GM12878 (cell line): Measurements from ENCODE around the gene KRT86. TPM values are rescaled to one million over a fixed set of nuclear protein-coding genes. Genes with fewer than 3 reads are reported as not detected.

Experiments
- BHLHE40 ChIP-seq, 2 experiments: fragments of 450-650 bp in 1 of 2; IDR thresholded peaks; 2 replicates each; pipeline ENCODE4 v1.6.1; 2011 to 2017; ENCODE audit warnings: low read depth in 2 of 2, borderline replicate concordance in 1 of 2, improper control_type of control experiment in 1 of 2, low read length in 1 of 2, mild to moderate bottlenecking in 1 of 2
- CEBPB ChIP-seq, 2 experiments: fragments of 150-350 bp in 1 of 2; IDR thresholded peaks; 2 replicates each; pipeline ENCODE4 v1.6.1; 2012 to 2014; ENCODE audit warnings: low read depth in 2 of 2, low read length in 2 of 2, borderline replicate concordance in 1 of 2, inconsistent platforms in 1 of 2
- HDGF ChIP-seq: fragments of 450-650 bp; IDR thresholded peaks from 2 replicates; pipeline ENCODE4 v1.6.1; 2016; ENCODE audit warnings: antibody characterized with exemption
- MXI1 ChIP-seq: fragments of 150-350 bp; IDR thresholded peaks from 2 replicates; pipeline ENCODE4 v1.6.1; 2011; ENCODE audit warnings: low read depth, mild to moderate bottlenecking, inconsistent platforms, low read length, improper control_type of control experiment
- NRF1 ChIP-seq: conservative IDR thresholded peaks from 2 replicates; pipeline ENCODE4 v1.6.1; 2011; ENCODE audit warnings: mild to moderate bottlenecking, low read depth, low read length, improper control_type of control experiment
- PBX3 ChIP-seq: IDR thresholded peaks from 2 replicates; pipeline ENCODE4 v1.6.1; 2011; ENCODE audit warnings: mild to moderate bottlenecking, low read depth, low read length, moderate library complexity; ENCODE audit not compliant: insufficient replicate concordance
- SMARCA5 ChIP-seq: fragments of 450-650 bp; IDR thresholded peaks from 2 replicates; pipeline ENCODE4 v1.6.1; 2017; ENCODE audit warnings: mild to moderate bottlenecking
- SP1 ChIP-seq: IDR thresholded peaks from one replicate; pipeline ENCODE4 v1.6.1; 2011; ENCODE audit warnings: low read depth, low read length
- USF1 ChIP-seq: IDR thresholded peaks from 2 replicates; pipeline ENCODE4 v1.6.1; 2011; ENCODE audit warnings: borderline replicate concordance, low read depth, mild to moderate bottlenecking, moderate library complexity, mixed read lengths, low read length; ENCODE audit not compliant: insufficient read depth; ENCODE audit errors: extremely low read length
- ZBTB4 ChIP-seq: fragments of 450-650 bp; formaldehyde crosslinking; IDR thresholded peaks from 2 replicates; pipeline ENCODE4 v1.4.0; 2022; ENCODE audit warnings: mild to moderate bottlenecking, moderate library complexity
- ZBTB40 ChIP-seq: fragments of 450-650 bp; IDR thresholded peaks from 2 replicates; pipeline ENCODE4 v1.6.1; 2016; ENCODE audit warnings: mild to moderate bottlenecking, moderate library complexity, borderline replicate concordance
- ZNF24 ChIP-seq: fragments of 450-650 bp; IDR thresholded peaks from 2 replicates; pipeline ENCODE4 v1.6.1; 2017; ENCODE audit warnings: antibody characterized with exemption, mild to moderate bottlenecking
- ZNF622 ChIP-seq: fragments of 450-650 bp; IDR thresholded peaks from 2 replicates; pipeline ENCODE4 v1.6.1; 2017; ENCODE audit warnings: mild to moderate bottlenecking, inconsistent platforms
- polyA plus RNA-seq, 11 experiments: library from polyadenylated mRNA; depleted of rRNA in 4 of 11; unstranded in 6 of 11; stranded (reverse) in 5 of 11; fragments of >200 nt; fragmentation: Nextera tagmentation in 4 of 11; fragmentation: Illumina TruSeq in 1 of 11; extraction: Ambion mirVana in 4 of 11; extraction: Trizol in 1 of 11; gene quantifications; 1 replicate in 1 of 11; 2 replicates in 10 of 11; pipeline versions ENCODE4 v1.2.1 to v1.2.3, GENCODE V29; 2011 to 2016; ENCODE audit warnings: inconsistent platforms in 2 of 11, missing spikeins in 2 of 11, low read depth in 1 of 11
- total RNA-seq, 4 experiments: library from RNA; depleted of rRNA in 3 of 4; stranded (reverse); fragments of >200 nt in 3 of 4; fragmentation: Illumina TruSeq in 1 of 4; extraction: Trizol in 1 of 4; gene quantifications; 2 replicates each; pipeline versions ENCODE4 v1.2.1 to v1.2.3, GENCODE V29; 2013 to 2021
- TF ChIP-seq, protein P1 (sequence below): IDR thresholded peaks from 2 replicates; pipeline ENCODE4 v1.6.1; 2012; ENCODE audit warnings: low read depth, low read length, improper control_type of control experiment
- TF ChIP-seq, protein P2 (sequence below): IDR thresholded peaks from 2 replicates; pipeline ENCODE4 v1.6.1; 2012; ENCODE audit warnings: low read depth, low read length, improper control_type of control experiment

Gene KRT86
- total and polyA plus RNA-seq, 10 of the 15 experiments (the other 5 are each of a cell fraction or from before 2014, with no cell fraction given): 0.11 to 0.54 (median 0.18) TPM; not detected in 4

DNA sequence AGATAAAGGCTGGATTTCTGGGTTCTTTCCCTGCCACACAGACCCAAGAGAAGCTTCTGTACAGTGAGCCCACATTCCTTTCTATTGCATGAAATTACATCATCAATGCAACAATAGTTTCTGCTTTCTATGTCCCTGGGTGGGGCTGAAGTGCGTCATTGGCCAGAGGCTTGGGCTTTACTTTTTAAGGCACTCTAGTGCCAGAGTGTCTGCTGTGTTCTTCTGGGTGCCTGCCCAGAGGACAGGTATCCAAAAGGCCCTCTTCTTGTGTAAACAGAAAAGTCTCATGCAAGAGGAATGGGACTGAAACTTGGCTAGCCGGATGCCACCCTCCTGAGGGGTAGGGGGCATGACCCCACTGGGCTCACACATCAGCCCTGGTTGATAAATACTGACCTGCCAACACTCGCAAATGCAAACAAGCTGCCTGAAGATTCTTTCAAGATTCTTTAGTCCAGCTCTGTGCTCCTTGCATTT is 5.9 kb downstream of the KRT86 start (continued):
- TF ChIP-seq ZBTB4 (no peak), PBX3 (no peak), ZNF622 (no peak), NRF1 (no peak), SP1 (no peak), HDGF (no peak), SMARCA5 (no peak), CEBPB (IDR thresholded peaks at IDR 0.05; ENCODE audit: borderline replicate concordance in 1 of 2, low read depth in 2 of 2, low read length in 2 of 2) (no peak), ZBTB40 (no peak), MXI1 (no peak), BHLHE40 (IDR thresholded peaks at IDR 0.05; ENCODE audit: borderline replicate concordance in 1 of 2, low read depth in 2 of 2, low read length in 1 of 2) (no peak), USF1 (no peak), ZNF24 (no peak)
- TF ChIP-seq, protein P1, sequence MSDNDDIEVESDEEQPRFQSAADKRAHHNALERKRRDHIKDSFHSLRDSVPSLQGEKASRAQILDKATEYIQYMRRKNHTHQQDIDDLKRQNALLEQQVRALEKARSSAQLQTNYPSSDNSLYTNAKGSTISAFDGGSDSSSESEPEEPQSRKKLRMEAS: no peak
- TF ChIP-seq, protein P2, sequence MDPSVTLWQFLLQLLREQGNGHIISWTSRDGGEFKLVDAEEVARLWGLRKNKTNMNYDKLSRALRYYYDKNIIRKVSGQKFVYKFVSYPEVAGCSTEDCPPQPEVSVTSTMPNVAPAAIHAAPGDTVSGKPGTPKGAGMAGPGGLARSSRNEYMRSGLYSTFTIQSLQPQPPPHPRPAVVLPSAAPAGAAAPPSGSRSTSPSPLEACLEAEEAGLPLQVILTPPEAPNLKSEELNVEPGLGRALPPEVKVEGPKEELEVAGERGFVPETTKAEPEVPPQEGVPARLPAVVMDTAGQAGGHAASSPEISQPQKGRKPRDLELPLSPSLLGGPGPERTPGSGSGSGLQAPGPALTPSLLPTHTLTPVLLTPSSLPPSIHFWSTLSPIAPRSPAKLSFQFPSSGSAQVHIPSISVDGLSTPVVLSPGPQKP: no peak
